ENCODE data around the gene PDE5A.

PDE5A gene

GRCh38 chr4:119521268-119521667 is 107.3 kb downstream of the PDE5A start:
- no peak for DNase-seq (ENCODE audit: low read depth in 2 of 2)

GRCh38 chr4:119518915-119519410 is 109.6 kb downstream of the PDE5A start:
- no peak for DNase-seq (ENCODE audit: low read depth in 2 of 2)

GRCh38 chr4:119518230-119518892 is 110.2 kb downstream of the PDE5A start:
- DNase-seq (ENCODE audit: low read depth in 2 of 2) = no peak

GRCh38 chr4:119517361-119518229 is 111.0 kb downstream of the PDE5A start:
- DNase-seq (ENCODE audit: low read depth in 2 of 2) = no peak

GRCh38 chr4:119512398-119512797 is 116.2 kb downstream of the PDE5A start:
- DNase-seq (ENCODE audit: low read depth in 2 of 2) = no peak

GRCh38 chr4:119510395-119511149 is 118.0 kb downstream of the PDE5A start:
- no peak for DNase-seq (ENCODE audit: low read depth in 2 of 2)

- no peak for DNase-seq (ENCODE audit: low read depth in 2 of 2)
Observed at GRCh38 chr4:119508281-119508680, 120.3 kb downstream of the PDE5A start.

- DNase-seq (ENCODE audit: low read depth in 2 of 2) = no peak
Observed at GRCh38 chr4:119506806-119507205, 121.8 kb downstream of the PDE5A start.

GRCh38 chr4:119504616-119505015 is 124.0 kb downstream of the PDE5A start:
- no peak for DNase-seq (ENCODE audit: low read depth in 2 of 2)

- DNase-seq (ENCODE audit: low read depth in 2 of 2) = no peak
Observed at GRCh38 chr4:119501740-119502139, 126.9 kb downstream of the PDE5A start.

GRCh38 chr4:119498527-119498926 is 130.1 kb downstream of the PDE5A start:
- no peak for DNase-seq (ENCODE audit: low read depth in 2 of 2)

- no peak for DNase-seq (ENCODE audit: low read depth in 2 of 2)
Observed at GRCh38 chr4:119493886-119494285, 134.7 kb downstream of the PDE5A start.

GRCh38 chr4:119493419-119493818 is 135.2 kb downstream of the PDE5A start:
- DNase-seq (ENCODE audit: low read depth in 2 of 2) = no peak

GRCh38 chr4:119490335-119490734 is 138.3 kb downstream of the PDE5A start:
- DNase-seq (ENCODE audit: low read depth in 2 of 2) = no peak

- no peak for DNase-seq (ENCODE audit: low read depth in 2 of 2)
Observed at GRCh38 chr4:119489305-119489704, 139.3 kb downstream of the PDE5A start.

GRCh38 chr4:119480331-119480730 is 148.3 kb downstream of the PDE5A start:
- DNase-seq (ENCODE audit: low read depth in 2 of 2) = no peak

GRCh38 chr4:119479835-119480234 is 148.8 kb downstream of the PDE5A start:
- no peak for DNase-seq (ENCODE audit: low read depth in 2 of 2)

- DNase-seq (ENCODE audit: low read depth in 2 of 2) = no peak
Observed at GRCh38 chr4:119479180-119479808, 149.3 kb downstream of the PDE5A start.

- DNase-seq (ENCODE audit: low read depth in 2 of 2) = no peak
Observed at GRCh38 chr4:119478446-119479179, 150.0 kb downstream of the PDE5A start.

- no peak for DNase-seq (ENCODE audit: low read depth in 2 of 2)
Observed at GRCh38 chr4:119477412-119478053, 151.1 kb downstream of the PDE5A start.

- no peak for DNase-seq (ENCODE audit: low read depth in 2 of 2)
Observed at GRCh38 chr4:119471259-119471658, 157.3 kb downstream of the PDE5A start.

Measured in stimulated activated CD4-positive, alpha-beta T cell treated with anti-CD3 and anti-CD28 coated beads, Interleukin-4, amount 100 ng/mL, for 48 hours (primary cell).